Spleen (tissue), 11 donors: ENCODE measurements around the gene YPEL3. TPM values are rescaled to one million over a fixed set of nuclear protein-coding genes. Genes with fewer than 3 reads are reported as not detected.

Experiments used
- DNase-seq: peaks from one replicate; pipeline ENCODE4 v3.0.0-alpha.2; 2020
- H3K27ac ChIP-seq, 8 donors: fragments of 200-600 bp; sonication (generic) in 7 of 8; 1 replicate in 4 of 8; 2 replicates in 4 of 8; pipeline versions ENCODE4 v1.5.0 to v1.8.0; 2016 to 2021; ENCODE audit warnings: inconsistent platforms in 4 of 8, mild to moderate bottlenecking in 4 of 8, moderate library complexity in 1 of 8
- H3K27me3 ChIP-seq, 7 donors: fragments of 200-600 bp; sonication (generic) in 6 of 7; replicated peaks in 1 of 7; 1 replicate in 4 of 7; 2 replicates in 3 of 7; pipeline versions ENCODE4 v1.5.0 to v1.8.0; 2016 to 2021; ENCODE audit warnings: inconsistent platforms in 3 of 7, mild to moderate bottlenecking in 1 of 7
- H3K36me3 ChIP-seq, 6 donors: fragments of 200-600 bp; sonication (generic) in 5 of 6; 1 replicate in 4 of 6; 2 replicates in 2 of 6; pipeline versions ENCODE4 v1.5.0 to v1.8.0; 2016 to 2021; ENCODE audit warnings: inconsistent platforms in 2 of 6
- H3K4me1 ChIP-seq, 6 donors: fragments of 200-600 bp; sonication (generic) in 5 of 6; 1 replicate in 3 of 6; 2 replicates in 3 of 6; pipeline versions ENCODE4 v1.5.0 to v1.8.0; 2016 to 2021; ENCODE audit warnings: inconsistent platforms in 3 of 6
- H3K4me3 ChIP-seq, 8 donors: fragments of 200-600 bp; sonication (generic) in 7 of 8; 1 replicate in 4 of 8; 2 replicates in 4 of 8; pipeline versions ENCODE4 v1.5.0 to v1.8.0; 2016 to 2021; ENCODE audit warnings: inconsistent platforms in 4 of 8, mild to moderate bottlenecking in 4 of 8, moderate library complexity in 2 of 8
- H3K9me3 ChIP-seq, 8 donors: fragments of 200-600 bp; sonication (generic) in 7 of 8; 1 replicate in 4 of 8; 2 replicates in 4 of 8; pipeline versions ENCODE4 v1.5.0 to v1.8.0; 2016 to 2021; ENCODE audit warnings: inconsistent platforms in 4 of 8
- CTCF ChIP-seq, 11 experiments: fragments of 200-600 bp in 7 of 11; fragments of 450-650 bp in 4 of 11; sonication (generic) in 4 of 11; IDR thresholded peaks in 8 of 11; conservative IDR thresholded peaks in 3 of 11; 1 replicate in 7 of 11; 2 replicates in 4 of 11; pipeline versions ENCODE4 v1.4.0 to v1.8.0; 2016 to 2021; ENCODE audit warnings: antibody characterized with exemption in 11 of 11, inconsistent platforms in 4 of 11, mild to moderate bottlenecking in 1 of 11
- POLR2A ChIP-seq, 3 donors: fragments of 450-650 bp; IDR thresholded peaks; one replicate each; pipeline ENCODE4 v1.5.1; 2017; ENCODE audit warnings: antibody characterized with exemption in 3 of 3, mild to moderate bottlenecking in 1 of 3
- POLR2AphosphoS5 ChIP-seq, 3 donors: sonication (generic); formaldehyde crosslinking; IDR thresholded peaks; one replicate each; pipeline ENCODE4 v1.5.1; 2017; ENCODE audit warnings: antibody characterized with exemption in 3 of 3
- WGBS, 5 donors: extraction: QIAGEN DNeasy Blood & Tissue Kit in 3 of 5; methylation state at CpG; one replicate each; pipeline versions ENCODE4 v1.1.5 to v1.1.7; 2013 to 2018; 5-methylcytosine and 5-hydroxymethylcytosine counted together
- intact Hi-C: fragments of 100-400 bp; cut with DNase I; formaldehyde crosslinking; loops from one replicate; pipeline ENCODE4 v1.15.0; 2023; ENCODE audit warnings: low total_unique reads
- polyA plus RNA-seq, 3 donors: library from polyadenylated mRNA; stranded (reverse); fragments of 200-250 nt; gene quantifications; one replicate each; pipeline ENCODE4 v1.2.1, GENCODE V29; 2013
- total RNA-seq, 7 donors: library from RNA; depleted of rRNA in 3 of 7; stranded (reverse); fragments of >200 nt in 3 of 7; fragmentation: NEBNext Ultra II Directional in 4 of 7; extraction: Animal tissue kit (Norgen Biotek cat#: 25700) in 4 of 7; gene quantifications; one replicate each; pipeline versions ENCODE4 v1.1.0 to v1.2.1, GENCODE V29; 2016 to 2021
- donor health status: healthy with polysubstance abuse.
- donor health status: DM: no; HTN: no; CAD: no; lungs with moderate emphysema.
- donor health status: DM: no; HTN: no; CAD: no.
- donor health status: Bipolar disorder and iron deficiency.
- donor health status: healthy.
- donor health status: DM: no; HTN: no; CAD: no.
- donor health status: DM: yes; HTN: yes; CAD: no.

The YPEL3 gene
- total and polyA plus RNA-seq, 10 donors: 108 to 234 (median 143) TPM

- no peak for TF ChIP-seq CTCF (IDR thresholded peaks at IDR 0.05 in 8 of 11, conservative IDR thresholded peaks at IDR 0.05 in 3 of 11)
- no peak for TF ChIP-seq POLR2A (IDR thresholded peaks at IDR 0.05)
- TF ChIP-seq POLR2AphosphoS5 (IDR thresholded peaks at IDR 0.05): no peak
- peak overlapping the region; percentile 90 to 97 (median 94) for H3K27ac ChIP-seq
- H3K4me1 ChIP-seq: peaks cover 24 to 55% (median 42%) of the 10 kb centered on the region in 6 donors
- H3K4me3 ChIP-seq: peak overlapping the region; percentile 65 to 98 (median 77)
- H3K27me3 ChIP-seq: no peaks in the 10 kb centered on the region
- WGBS, 5 donors: 1 to 5% (median 1%) methylated on average over 10 to 33 of the region's 33 CpGs
- intact Hi-C loops: no loop called here
- peaks cover 0 to 68% (median 56%) of the 10 kb centered on the region in 6 donors for H3K36me3 ChIP-seq
- no peaks in the 10 kb centered on the region for H3K9me3 ChIP-seq
- DNase-seq: no peak
Measured at GRCh38 chr16:30076276-30076791, 19.7 kb downstream of the YPEL3 start.

- DNase-seq: peak; percentile 97
- Histone ChIP-seq H3K9me3 (no peaks in the 10 kb centered on the region), H3K4me1 (peaks cover 24 to 62% (median 45%) of the 10 kb centered on the region in 6 donors), H3K36me3 (peaks cover 0 to 68% (median 56%) of the 10 kb centered on the region in 6 donors), H3K4me3 (peak within 1 kb of the TSS; percentile 65 to 98 (median 77)), H3K27me3 (no peaks in the 10 kb centered on the region), H3K27ac (peak within 1 kb of the TSS; percentile 90 to 97 (median 94))
- 1 to 4% (median 1%) methylated on average over 40 to 67 of the region's 67 CpGs for WGBS, 5 donors
- TF ChIP-seq POLR2A (IDR thresholded peaks at IDR 0.05): peak; percentile 19 to 61 (median 27)
- TF ChIP-seq POLR2AphosphoS5 (IDR thresholded peaks at IDR 0.05): peak; percentile 97 to 99 (median 98)
- peak in 4 of 11 experiments; percentile 25 to 52 (median 36) for TF ChIP-seq CTCF (IDR thresholded peaks at IDR 0.05 in 8 of 11, conservative IDR thresholded peaks at IDR 0.05 in 3 of 11)
- intact Hi-C loops: no loop called here
Measured at GRCh38 chr16:30075503-30076275, 20.3 kb downstream of the YPEL3 start, which contains the start of gene PPP4C. PPP4C (plus strand) TSS chr16:30075994; CDS start chr16:30076378, 384 bp downstream.

GRCh38 chr16:30070490-30070889, 25.5 kb downstream of the YPEL3 start:
- no peaks in the 10 kb centered on the region for H3K27me3 ChIP-seq
- no peak for TF ChIP-seq POLR2A (IDR thresholded peaks at IDR 0.05)
- TF ChIP-seq CTCF (IDR thresholded peaks at IDR 0.05 in 8 of 11, conservative IDR thresholded peaks at IDR 0.05 in 3 of 11): no peak
- TF ChIP-seq POLR2AphosphoS5 (IDR thresholded peaks at IDR 0.05): no peak
- H3K36me3 ChIP-seq: peaks cover 10 to 73% (median 68%) of the 10 kb centered on the region in 6 donors
- intact Hi-C loops: no loop called here
- H3K4me3 ChIP-seq: no peak overlapping the region
- DNase-seq: no peak
- H3K4me1 ChIP-seq: peaks cover 32 to 67% (median 57%) of the 10 kb centered on the region in 6 donors
- H3K27ac ChIP-seq: peak overlapping the region in 5 of 8 donors; percentile 25 to 100 (median 61)
- H3K9me3 ChIP-seq: no peaks in the 10 kb centered on the region
